ENCODE results near the gene WSB1.

The WSB1 gene

GRCh38 chr17:27280527-27280926 lies 13.4 kb upstream of the WSB1 start:
- no peak for DNase-seq

DNA sequence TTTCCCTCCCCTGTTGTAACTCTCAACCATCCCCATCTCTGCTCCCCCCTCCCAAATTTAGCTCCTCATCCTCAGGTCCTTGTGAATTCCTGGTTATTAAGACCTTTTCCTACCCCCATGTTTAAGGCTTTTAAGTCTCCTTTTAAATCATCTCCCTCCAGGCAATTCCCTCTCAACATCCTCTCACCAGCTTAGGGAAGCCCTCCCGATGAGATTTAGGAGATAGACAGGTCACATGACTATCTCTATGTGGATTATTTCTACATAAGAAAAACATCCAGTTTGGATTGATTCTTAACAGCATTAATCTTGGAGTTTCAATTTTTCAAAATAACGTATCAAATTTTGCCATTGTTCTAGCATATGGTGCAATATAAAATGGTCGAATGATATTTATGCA lies 12.5 kb upstream of the WSB1 start:
- DNase-seq, result no peak

DNA sequence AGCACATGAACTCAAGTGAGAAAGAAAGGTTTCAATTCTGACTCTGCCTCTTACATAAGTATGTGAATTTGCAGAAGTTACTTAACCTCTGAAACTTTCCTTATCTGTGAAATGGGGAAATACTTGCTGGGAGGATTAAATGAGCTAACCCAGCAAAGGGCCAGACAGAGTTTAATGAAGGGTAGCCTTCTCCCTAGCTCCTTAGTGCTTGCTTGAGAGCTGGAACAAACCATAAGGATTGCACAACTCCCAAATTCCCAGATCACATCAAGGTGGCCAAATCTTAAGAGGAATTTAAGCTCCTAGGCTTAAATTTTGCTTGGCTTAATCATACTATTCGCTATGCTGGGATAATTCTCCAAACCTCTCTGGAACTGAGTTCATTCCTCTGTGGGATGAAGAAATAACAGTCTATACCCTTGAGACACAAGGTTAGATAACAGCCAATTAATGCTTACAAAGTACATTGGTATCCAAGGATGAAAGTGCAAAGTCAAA lies 11.8 kb upstream of the WSB1 start:
- no peak for DNase-seq

GRCh38 chr17:27283060-27283459 lies 10.9 kb upstream of the WSB1 start:
- DNase-seq, result no peak

DNA sequence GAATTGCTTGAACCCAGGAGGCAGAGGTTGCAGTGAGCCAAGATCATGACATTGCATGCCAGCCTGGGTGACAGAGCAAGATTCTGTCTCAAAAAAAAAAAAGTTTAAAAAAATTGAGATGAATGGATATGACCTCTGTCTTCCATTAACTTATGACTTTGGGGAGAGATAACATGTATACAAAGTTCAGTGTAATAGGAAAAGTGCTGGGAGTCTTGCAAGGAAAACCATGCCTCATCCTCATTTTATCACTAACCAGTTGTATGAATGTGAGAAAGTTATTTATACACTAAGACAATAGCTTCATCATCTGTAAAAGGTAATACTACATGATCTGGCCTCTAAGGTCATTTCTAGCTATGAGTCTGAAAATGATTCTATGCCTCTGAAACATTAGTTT lies 10.2 kb upstream of the WSB1 start:
- DNase-seq, result no peak

DNA sequence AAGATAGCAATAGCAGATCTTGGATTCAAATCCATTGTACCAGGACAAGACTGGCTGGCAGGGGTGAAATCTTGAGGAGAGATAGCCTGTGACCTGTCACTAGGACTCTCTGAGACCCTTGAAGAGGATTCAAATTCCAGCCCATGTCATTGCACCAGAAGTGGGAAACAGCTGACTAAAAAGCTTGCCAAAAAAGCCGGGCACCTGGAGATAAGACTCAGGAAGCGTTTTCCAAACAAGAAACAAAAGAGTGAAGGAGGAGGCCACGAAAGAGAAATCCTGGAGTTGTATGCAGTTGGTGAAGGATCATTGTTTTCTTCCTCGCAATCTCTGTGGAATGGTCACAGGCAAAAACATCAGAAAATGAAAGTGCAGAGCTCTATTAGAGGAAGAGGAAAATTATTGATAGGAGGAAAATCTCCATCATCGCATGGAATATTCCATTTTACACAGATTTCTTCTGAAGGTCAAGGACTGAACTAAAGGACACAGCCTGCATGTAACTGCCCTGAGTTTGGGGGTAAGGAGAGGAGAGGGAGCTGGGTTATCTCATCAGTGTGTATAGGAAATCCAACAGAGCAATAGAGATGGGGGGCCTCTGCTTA lies 9.0 kb upstream of the WSB1 start:
- DNase-seq, result peak; percentile 63

GRCh38 chr17:27285516-27285915 lies 8.4 kb upstream of the WSB1 start:
- no peak for DNase-seq

DNA sequence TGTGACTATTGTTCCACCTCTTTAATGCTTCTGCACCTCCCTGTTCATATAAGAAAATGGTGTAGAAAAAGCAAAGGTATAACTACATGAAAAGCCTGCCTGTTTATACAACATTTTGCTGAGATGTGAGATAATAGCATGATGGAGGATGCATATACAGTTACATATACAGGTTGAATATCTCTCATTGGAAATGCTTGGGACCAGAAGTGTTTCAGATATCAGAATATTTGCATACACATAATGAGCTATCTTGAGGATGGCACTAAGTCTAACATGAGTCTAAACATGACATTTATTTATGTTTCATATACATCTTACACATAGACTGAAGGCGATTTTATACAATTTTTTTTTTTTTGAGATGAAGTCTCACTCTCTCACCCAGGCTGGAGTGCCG lies 5.7 kb upstream of the WSB1 start:
- no peak for DNase-seq

DNA sequence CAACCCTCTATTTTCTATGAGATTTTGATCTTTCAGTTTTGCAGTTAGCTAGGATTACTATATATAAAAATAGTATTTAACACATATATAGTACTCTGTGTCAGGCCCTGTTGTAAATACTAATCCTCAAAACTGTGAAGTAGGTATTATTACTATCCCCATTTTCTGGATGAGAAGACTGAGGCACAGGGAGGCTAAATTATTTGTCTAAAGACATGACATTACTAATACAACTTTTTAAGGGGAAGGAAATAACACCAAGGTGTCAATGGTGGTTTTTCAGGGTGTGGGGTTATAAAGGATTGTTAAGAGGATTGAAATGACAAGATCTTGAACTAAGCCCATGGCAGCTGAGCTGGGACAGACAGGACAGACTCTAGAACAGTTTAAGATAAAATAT lies 4.1 kb upstream of the WSB1 start:
- no peak for DNase-seq

GRCh38 chr17:27290916-27291598 lies 2.9 kb upstream of the WSB1 start:
- DNase-seq, result peak; percentile 91

DNA sequence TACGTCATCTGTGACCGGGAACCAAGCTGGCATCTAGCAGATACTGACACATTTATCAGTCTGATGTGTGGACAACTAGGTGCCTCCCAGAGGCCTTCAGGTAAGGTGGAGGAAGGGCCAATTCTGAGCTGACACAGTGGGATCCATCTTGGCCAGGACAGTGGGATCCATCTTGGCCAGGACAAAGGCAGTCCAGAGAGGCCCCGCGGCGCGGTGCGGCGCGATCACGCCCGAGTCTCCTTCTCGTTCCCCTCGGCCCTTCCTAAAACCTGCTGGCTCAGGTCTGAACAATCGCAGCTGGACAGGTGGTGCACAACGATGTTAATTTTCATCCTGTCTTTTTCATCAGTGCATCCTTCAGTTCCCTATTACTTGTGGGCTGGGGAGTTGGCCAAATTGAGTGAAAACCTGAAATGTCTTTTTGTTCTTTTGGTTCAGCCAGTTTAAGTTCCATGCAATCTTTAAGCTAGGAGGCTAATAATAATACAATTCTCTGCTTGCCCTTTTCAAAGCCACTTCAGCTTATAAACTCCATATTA lies 486 bp upstream of the WSB1 start:
- DNase-seq, result no peak

- peak; percentile 70 for DNase-seq
These were observed 1.0 kb downstream of the WSB1 start for GRCh38 chr17:27294689-27295630.

- no peak for DNase-seq
These were observed 2.0 kb downstream of the WSB1 start for GRCh38 chr17:27295945-27296344.

GRCh38 chr17:27296428-27296979 lies 2.6 kb downstream of the WSB1 start:
- DNase-seq, result no peak

DNA sequence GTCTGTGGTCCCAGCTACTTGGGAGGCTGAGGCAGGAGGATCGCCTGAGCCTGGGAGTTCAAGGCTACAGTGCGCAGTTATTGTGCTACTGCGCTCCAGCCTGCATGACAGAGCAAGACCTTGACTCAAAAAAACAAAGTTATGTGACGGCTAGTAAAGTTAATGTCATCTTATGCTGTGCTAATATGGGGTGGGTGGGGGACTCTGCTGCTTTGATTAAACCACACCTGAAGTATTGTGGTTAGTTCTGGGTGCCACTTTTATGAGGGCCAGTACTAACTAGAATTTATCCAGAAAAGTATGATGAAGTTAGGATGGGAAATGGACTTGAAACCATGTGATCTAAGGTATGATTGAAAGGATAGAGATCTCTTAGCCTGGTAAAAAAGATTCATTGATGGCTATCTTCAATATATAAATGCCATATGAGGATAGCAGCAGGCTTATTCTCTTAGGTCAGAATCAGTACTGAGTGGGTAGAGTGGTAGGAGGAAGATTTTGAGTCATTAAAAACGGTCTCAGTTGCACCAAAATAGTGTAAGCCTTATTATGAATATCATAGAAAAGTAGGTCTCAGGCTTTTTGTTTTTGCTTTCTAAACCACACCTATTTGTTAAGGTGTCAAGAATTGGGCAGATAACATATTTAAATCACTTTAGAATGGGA lies 5.6 kb downstream of the WSB1 start:
- DNase-seq, result no peak

DNA sequence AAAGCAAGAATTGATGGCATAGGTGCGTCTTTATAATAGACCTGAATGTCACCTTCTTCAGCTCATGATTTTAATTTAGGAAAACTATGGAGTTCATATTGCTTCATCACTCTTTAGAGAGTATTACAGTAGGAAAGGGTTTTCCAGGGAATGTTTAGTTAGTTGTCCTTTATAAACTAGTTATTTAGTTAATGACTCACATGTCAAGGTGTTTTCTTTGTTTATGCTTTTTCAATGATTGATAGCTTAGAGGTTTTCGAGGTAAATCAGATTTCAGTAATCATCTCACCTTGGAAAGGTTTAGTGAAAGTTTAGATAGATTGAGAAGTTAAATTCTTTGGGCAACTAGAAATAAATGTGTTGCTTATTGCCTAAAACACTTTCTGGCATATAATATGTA lies 9.8 kb downstream of the WSB1 start:
- no peak for DNase-seq

- no peak for DNase-seq
These were observed 12.4 kb downstream of the WSB1 start for GRCh38 chr17:27306276-27306835.

GRCh38 chr17:27310565-27311110 lies 16.7 kb downstream of the WSB1 start:
- no peak for DNase-seq

DNA sequence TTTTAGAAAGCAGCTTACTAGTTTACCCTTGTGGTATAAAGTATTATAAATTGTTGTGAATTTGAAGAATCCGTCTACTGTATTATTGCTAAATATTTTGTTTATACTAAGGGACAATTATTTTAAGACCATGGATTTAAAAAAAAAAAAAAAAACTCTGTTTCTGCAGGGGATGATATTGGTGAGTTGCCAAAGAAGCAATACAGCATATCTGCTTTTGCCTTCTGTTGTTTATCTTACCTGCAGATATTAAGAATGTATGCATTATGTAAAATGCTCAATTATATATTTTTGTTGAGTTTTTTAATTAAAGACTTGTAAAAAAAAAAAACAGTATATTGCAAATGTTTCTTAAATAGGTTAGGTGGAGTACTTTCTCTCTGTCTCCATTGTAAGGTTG lies 19.4 kb downstream of the WSB1 start:
- no peak for DNase-seq

- DNase-seq, result peak; percentile 96
These were observed 21.4 kb downstream of the WSB1 start for GRCh38 chr17:27315322-27315721.

DNA sequence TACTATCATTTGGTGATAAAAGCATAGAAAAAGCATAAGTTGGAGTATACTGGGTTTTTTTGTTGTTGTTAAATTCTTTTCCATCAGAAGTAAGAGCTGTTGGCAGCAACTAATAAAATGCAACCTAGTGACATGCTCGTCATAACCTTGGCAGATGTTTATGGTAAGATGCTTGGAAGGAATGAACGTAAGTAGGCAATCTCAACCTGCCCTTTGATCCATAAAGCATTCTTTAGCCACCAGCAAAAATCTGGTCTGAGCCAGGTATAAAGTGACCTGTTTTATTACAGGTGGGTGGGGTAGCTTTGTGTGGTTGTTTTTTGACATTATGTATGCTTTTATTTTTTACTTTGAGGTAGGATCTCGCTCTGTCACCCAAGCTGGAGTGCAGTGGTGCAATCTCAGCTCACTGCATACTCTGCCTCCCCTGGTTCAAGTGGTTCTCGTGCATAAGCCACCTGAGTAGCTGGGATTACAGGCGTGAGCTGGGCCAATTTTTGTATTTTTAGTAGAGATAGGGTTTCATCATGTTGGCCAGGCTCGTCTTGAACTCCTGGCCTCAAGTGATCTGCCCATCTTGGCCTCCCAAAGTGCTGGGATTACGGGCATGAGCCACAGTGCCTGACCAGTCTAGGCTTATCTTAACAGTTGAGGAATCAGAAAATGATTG lies 22.0 kb downstream of the WSB1 start:
- DNase-seq, result peak; percentile 83

Measured in DMS79 treated with DMSO at 0.1 percent for 48 hours (cell line).